Heart left ventricle (tissue), 16 donors: ENCODE measurements around the gene VEGFB. TPM values are rescaled to one million over a fixed set of nuclear protein-coding genes. Genes with fewer than 3 reads are reported as not detected.

Experiments
- ATAC-seq, 4 donors: fragments of 200-7000 bp; cut with Tn5 transposase; one replicate each; pipeline ENCODE4 v1.9.1; 2020 to 2022; ENCODE audit warnings: moderate library complexity in 4 of 4, mild to moderate bottlenecking in 3 of 4, moderate number of reproducible peaks in 1 of 4
- DNase-seq, 5 donors: peaks; one replicate each; pipeline ENCODE4 v3.0.0-alpha.2; 2020
- H3K27ac ChIP-seq, 12 donors: fragments of 200-600 bp; sonication (generic) in 4 of 12; one replicate each; pipeline versions ENCODE4 v1.5.0 to v1.8.0; 2016 to 2022; ENCODE audit warnings: mild to moderate bottlenecking in 2 of 12
- H3K27me3 ChIP-seq, 9 donors: fragments of 200-600 bp; sonication (generic) in 2 of 9; one replicate each; pipeline versions ENCODE4 v1.5.1 to v1.8.0; 2016 to 2022; ENCODE audit warnings: mild to moderate bottlenecking in 3 of 9
- H3K36me3 ChIP-seq, 9 donors: fragments of 200-600 bp; sonication (generic) in 2 of 9; one replicate each; pipeline versions ENCODE4 v1.5.0 to v1.8.0; 2018 to 2022; ENCODE audit warnings: mild to moderate bottlenecking in 2 of 9
- H3K4me1 ChIP-seq, 12 donors: fragments of 200-600 bp; sonication (generic) in 4 of 12; one replicate each; pipeline versions ENCODE4 v1.5.0 to v1.8.0; 2016 to 2022; ENCODE audit warnings: mild to moderate bottlenecking in 3 of 12
- H3K4me3 ChIP-seq, 12 donors: fragments of 200-600 bp; sonication (generic) in 4 of 12; one replicate each; pipeline versions ENCODE4 v1.5.0 to v1.8.0; 2017 to 2022; ENCODE audit warnings: mild to moderate bottlenecking in 9 of 12, moderate library complexity in 4 of 12
- H3K9me3 ChIP-seq, 12 donors: fragments of 200-600 bp; sonication (generic) in 4 of 12; one replicate each; pipeline versions ENCODE4 v1.5.0 to v1.8.0; 2016 to 2022; ENCODE audit warnings: mild to moderate bottlenecking in 1 of 12
- POLR2A ChIP-seq, 2 donors: fragments of 450-650 bp; IDR thresholded peaks; one replicate each; pipeline ENCODE4 v1.6.1; 2017; ENCODE audit warnings: antibody characterized with exemption in 2 of 2, mild to moderate bottlenecking in 2 of 2, moderate library complexity in 2 of 2
- WGBS, 4 donors: extraction: QIAGEN DNeasy Blood & Tissue Kit in 2 of 4; methylation state at CpG; one replicate each; pipeline versions ENCODE4 v1.1.5 to v1.1.7; 2013 to 2018; 5-methylcytosine and 5-hydroxymethylcytosine counted together
- intact Hi-C, 10 donors: fragments of 100-400 bp; cut with DNase I; formaldehyde crosslinking; loops; one replicate each; pipeline versions ENCODE4 v1.11.1 to v1.14.2; 2022
- polyA plus RNA-seq, 2 donors: library from polyadenylated mRNA; stranded (reverse); fragments of 200-250 nt; gene quantifications; one replicate each; pipeline ENCODE4 v1.2.3, GENCODE V29; 2013
- total RNA-seq, 9 donors: library from RNA; depleted of rRNA in 2 of 9; stranded (reverse); fragments of >200 nt in 2 of 9; fragmentation: NEBNext Ultra II Directional in 3 of 9; extraction: Animal tissue kit (Norgen Biotek cat#: 25700) in 3 of 9; gene quantifications; one replicate each; pipeline versions ENCODE4 v1.1.0 to v1.2.4, GENCODE V29; 2016 to 2023
- TF ChIP-seq, protein P1 (sequence below), 12 donors: fragments of 200-600 bp; sonication (generic) in 4 of 12; IDR thresholded peaks; one replicate each; pipeline versions ENCODE4 v1.5.0 to v1.8.0; 2018 to 2022; ENCODE audit warnings: antibody characterized with exemption in 12 of 12, mild to moderate bottlenecking in 5 of 12
- donor health status: ischemic (EF 13 %, LVEDD 7.1; RV severe dilation, severe dysfunction).
- donor health status: healthy with polysubstance abuse.
- donor health status: DM: no; HTN: yes; CAD: no.
- donor health status: DM: no; HTN: no; CAD: no.
- donor health status: ischemic (EF 25% LVEDD 6.9; RV normal size, moderate dysfunction).
- donor health status: ischemic (EF 25% LVEDD 5.7; RV mildly dilated, moderate dysfunction).
- donor health status: healthy.
- donor health status: DM: yes; HTN: yes; CAD: no.
- donor health status: ischemic (EF 35%, LVEDD 5.7; RV mildly dilated, moderate dysfunction).
- donor health status: nonischemic (EF 11% LVEDD 7.7; RV severe dilation, severe dysfunction).
- donor health status: DM: yes; HTN: yes; CAD: no.
- donor health status: PGD.
- donor health status: ischemic (EF 29% LVEDD 5.4; RV normal size, mild dysfunction).
- donor health status: nonischemic (EF 23%, LVEDD 6.1; RV moderate dilation, normal function).

VEGFB gene
- total and polyA plus RNA-seq, 11 donors = 127 to 332 (median 241) TPM

DNA sequence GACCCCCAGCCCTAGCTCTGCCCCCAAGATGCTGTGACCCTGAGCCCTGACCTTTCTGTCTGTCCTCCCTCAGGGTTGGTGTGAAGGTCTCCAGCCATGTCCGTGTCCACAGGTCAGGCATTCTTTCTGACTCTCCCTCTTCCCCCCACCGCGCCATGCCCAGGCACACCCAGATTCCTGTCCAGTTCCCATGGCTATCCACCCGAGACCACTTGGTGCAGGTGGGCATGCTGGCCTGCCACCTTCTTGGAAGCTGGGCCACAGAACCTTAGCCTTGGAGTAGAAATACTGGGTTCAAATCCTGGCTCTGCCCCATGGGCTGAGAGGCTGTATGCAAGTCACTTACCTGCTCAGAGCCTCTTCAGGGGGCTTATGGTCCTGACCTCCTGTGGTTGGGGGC is 14.7 kb downstream of the VEGFB start:
- intact Hi-C loops = no loop called here
- H3K27ac ChIP-seq = no peak overlapping the region
- no peaks in the 10 kb centered on the region for H3K9me3 ChIP-seq
- H3K4me1 ChIP-seq = peaks cover 5 to 67% (median 41%) of the 10 kb centered on the region in 12 donors
- ATAC-seq (no peak), DNase-seq (no peak)
- peaks cover 0 to 4% (median under 1%) of the 10 kb centered on the region in 9 donors for H3K36me3 ChIP-seq
- no peak overlapping the region for H3K4me3 ChIP-seq
- no peaks in the 10 kb centered on the region for H3K27me3 ChIP-seq
- 89 to 96% (median 96%) methylated on average over 4 of the region's 4 CpGs for WGBS, 4 donors
- no peak for TF ChIP-seq POLR2A (IDR thresholded peaks at IDR 0.05)
- TF ChIP-seq, protein P1, sequence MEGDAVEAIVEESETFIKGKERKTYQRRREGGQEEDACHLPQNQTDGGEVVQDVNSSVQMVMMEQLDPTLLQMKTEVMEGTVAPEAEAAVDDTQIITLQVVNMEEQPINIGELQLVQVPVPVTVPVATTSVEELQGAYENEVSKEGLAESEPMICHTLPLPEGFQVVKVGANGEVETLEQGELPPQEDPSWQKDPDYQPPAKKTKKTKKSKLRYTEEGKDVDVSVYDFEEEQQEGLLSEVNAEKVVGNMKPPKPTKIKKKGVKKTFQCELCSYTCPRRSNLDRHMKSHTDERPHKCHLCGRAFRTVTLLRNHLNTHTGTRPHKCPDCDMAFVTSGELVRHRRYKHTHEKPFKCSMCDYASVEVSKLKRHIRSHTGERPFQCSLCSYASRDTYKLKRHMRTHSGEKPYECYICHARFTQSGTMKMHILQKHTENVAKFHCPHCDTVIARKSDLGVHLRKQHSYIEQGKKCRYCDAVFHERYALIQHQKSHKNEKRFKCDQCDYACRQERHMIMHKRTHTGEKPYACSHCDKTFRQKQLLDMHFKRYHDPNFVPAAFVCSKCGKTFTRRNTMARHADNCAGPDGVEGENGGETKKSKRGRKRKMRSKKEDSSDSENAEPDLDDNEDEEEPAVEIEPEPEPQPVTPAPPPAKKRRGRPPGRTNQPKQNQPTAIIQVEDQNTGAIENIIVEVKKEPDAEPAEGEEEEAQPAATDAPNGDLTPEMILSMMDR (IDR thresholded peaks at IDR 0.05) = no peak

DNA sequence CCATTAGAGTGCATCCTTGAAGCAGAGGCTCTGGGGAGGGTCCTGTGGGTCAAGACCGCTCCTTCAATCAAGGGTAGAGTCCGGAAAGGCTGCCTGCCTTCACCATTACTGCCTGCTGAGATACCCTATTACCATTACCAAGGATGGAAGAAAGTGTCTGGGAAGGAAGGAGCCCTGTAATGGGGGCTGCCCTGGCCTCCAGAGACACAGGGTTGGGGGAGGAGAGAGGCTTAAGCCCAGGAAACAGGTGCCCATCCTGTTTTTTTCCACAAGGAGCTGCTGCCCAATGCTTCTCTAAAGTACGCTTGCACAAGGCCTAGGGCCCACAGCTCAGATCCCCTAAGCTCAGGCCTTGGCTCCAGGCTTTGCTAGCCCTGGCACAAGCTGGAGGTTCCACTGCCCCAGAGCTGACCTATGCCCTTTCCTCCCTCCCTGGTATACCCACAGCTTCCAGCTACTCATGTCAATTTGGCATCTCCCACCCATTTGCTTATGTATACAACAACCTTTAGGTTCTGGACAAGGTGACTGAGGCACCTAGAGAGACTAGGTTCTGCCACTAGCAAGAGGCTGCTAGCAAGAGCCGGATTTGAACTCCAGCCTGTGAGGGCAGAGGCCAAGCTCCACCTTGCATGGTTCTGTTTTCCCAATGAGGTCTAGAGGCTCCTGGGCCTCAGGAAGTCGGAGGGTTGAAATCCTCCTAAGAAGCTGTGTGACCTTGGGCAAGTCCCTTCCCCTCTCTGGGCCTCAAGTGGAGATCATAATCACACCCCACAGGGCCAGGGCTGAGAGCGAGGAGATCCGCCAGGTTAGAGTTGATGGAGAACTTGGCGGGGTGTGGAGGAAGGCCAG is 15.4 kb downstream of the VEGFB start:
- H3K4me3 ChIP-seq = no peak overlapping the region
- ATAC-seq (no peak), DNase-seq (no peak)
- H3K36me3 ChIP-seq = peaks cover 0 to 5% (median 4%) of the 10 kb centered on the region in 9 donors
- H3K27me3 ChIP-seq = no peaks in the 10 kb centered on the region
- H3K27ac ChIP-seq = no peak overlapping the region
- WGBS, 4 donors = 89 to 95% (median 92%) methylated on average over 7 to 8 of the region's 8 CpGs
- intact Hi-C loops = loop anchor here in 4 of 10 donors (2.0 to 10.0 kb wide), 4 partner anchors 19 to 55 kb away; partner anchors contain the start of genes CATSPERZ (in 3 of the 4) and ESRRA (in 1 of the 4)
- H3K4me1 ChIP-seq = peaks cover 5 to 69% (median 39%) of the 10 kb centered on the region in 12 donors
- H3K9me3 ChIP-seq = no peaks in the 10 kb centered on the region
- TF ChIP-seq, protein P1 (IDR thresholded peaks at IDR 0.05) = no peak
- no peak for TF ChIP-seq POLR2A (IDR thresholded peaks at IDR 0.05)

DNA sequence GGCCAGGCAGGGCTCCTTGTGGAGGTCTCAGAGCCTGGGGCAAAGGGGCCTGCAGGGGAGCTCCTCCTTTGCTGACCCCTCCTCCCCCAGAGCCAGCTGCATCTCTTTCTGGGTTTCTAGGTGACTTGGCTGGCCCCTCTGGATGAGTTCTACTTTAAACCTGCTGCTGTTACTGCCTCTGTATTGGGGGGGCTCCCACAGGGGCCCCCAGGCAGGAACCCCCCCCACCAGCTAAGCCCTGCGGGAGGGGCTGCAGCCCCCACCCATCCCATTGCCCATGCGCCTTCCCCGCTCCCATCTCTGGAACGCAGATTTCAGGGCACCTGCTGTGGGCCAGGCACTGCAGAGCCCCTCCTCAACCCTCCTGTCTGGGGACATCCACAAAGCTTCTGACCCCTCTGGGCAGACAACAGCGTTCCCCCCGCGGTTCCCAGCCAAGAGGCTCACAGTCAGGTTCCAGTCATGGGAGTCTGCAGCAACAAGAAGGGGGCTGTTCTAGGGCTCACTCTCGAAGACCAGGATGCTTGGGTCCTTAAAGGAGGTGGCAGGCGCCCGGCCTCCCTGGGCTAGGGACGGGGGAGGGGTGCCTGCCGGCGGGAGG is 16.1 kb downstream of the VEGFB start:
- no peak for ATAC-seq
- H3K27ac ChIP-seq = peak overlapping the region in 6 of 12 donors; percentile 10 to 92 (median 65)

More for the DNA sequence above, 16.1 kb downstream of the VEGFB start:
- TF ChIP-seq, protein P1 (IDR thresholded peaks at IDR 0.05) = no peak
- TF ChIP-seq POLR2A (IDR thresholded peaks at IDR 0.05) = no peak
- H3K36me3 ChIP-seq = peaks cover 0 to 12% (median 6%) of the 10 kb centered on the region in 9 donors
- WGBS, 4 donors = 21 to 23% (median 23%) methylated on average over 13 of the region's 13 CpGs
- H3K27me3 ChIP-seq = no peaks in the 10 kb centered on the region
- DNase-seq = no peak
- H3K9me3 ChIP-seq = no peaks in the 10 kb centered on the region
- peaks cover 5 to 62% (median 36%) of the 10 kb centered on the region in 12 donors for H3K4me1 ChIP-seq
- intact Hi-C loops = loop anchor here in 4 of 10 donors (1.0 to 10.0 kb wide), 6 partner anchors 18 to 54 kb away; partner anchors contain the start of genes CATSPERZ (in 3 of the 4) and ESRRA (in 1 of the 4)
- H3K4me3 ChIP-seq = peak overlapping the region; percentile 20 to 100 (median 88)
